HEK293 (cell line): ENCODE data around the gene TMEM151B.

ENCODE experiments used
- CTCF ChIA-PET: fragments of 350-600 bp; formaldehyde crosslinking; extraction: SDS; loops from one replicate; lab custom pipeline; 2021; ENCODE audit warnings: antibody characterized with exemption; lab: Yijun Ruan, JAX
- POLR2A ChIA-PET: fragments of 300-600 bp; formaldehyde crosslinking; extraction: SDS; loops from one replicate; lab custom pipeline; 2020; ENCODE audit warnings: antibody characterized with exemption, inconsistent platforms; lab: Yijun Ruan, JAX
- H3K27ac ChIP-seq: fragments of 200-500 bp; sonication (Bioruptor generic); 2 replicates; pipeline ENCODE4 v1.5.1; 2014; ENCODE audit warnings: low read depth, low read length, control low read depth, inconsistent platforms; ENCODE audit errors: extremely low read depth
- H3K36me3 ChIP-seq, 2 experiments: fragments of 200-500 bp in 1 of 2; sonication (Bioruptor generic) in 1 of 2; 1 replicate in 1 of 2; 2 replicates in 1 of 2; pipeline ENCODE4 v1.5.1; 2014 to 2017; ENCODE audit warnings: inconsistent platforms in 2 of 2, low read length in 2 of 2; ENCODE audit not compliant: control insufficient read depth in 2 of 2, insufficient read depth in 1 of 2
- H3K4me1 ChIP-seq: fragments of 200-500 bp; sonication (Bioruptor generic); 2 replicates; pipeline ENCODE4 v1.5.1; 2014; ENCODE audit warnings: mild to moderate bottlenecking, low read length, inconsistent platforms; ENCODE audit not compliant: control insufficient read depth, insufficient read depth
- H3K4me3 ChIP-seq: 2 replicates; pipeline ENCODE4 v1.5.1; 2011; ENCODE audit warnings: low read depth, mild to moderate bottlenecking, control low read depth, low read length, moderate library complexity
- H3K9me3 ChIP-seq: fragments of 200-500 bp; sonication (Bioruptor generic); 2 replicates; pipeline ENCODE4 v1.5.1; 2014; ENCODE audit warnings: low read depth, low read length, inconsistent platforms; ENCODE audit not compliant: control insufficient read depth, insufficient read depth
- BCL11A ChIP-seq: fragments of 450-650 bp; formaldehyde crosslinking; IDR thresholded peaks from 2 replicates; pipeline ENCODE4 v1.5.1; 2016; ENCODE audit warnings: low read depth, missing biosample characterization, missing genetic modification characterization
- GFI1B ChIP-seq: fragments of 450-650 bp; formaldehyde crosslinking; IDR thresholded peaks from 2 replicates; pipeline ENCODE4 v1.5.1; 2016; ENCODE audit warnings: missing biosample characterization, missing genetic modification characterization
- GLI4 ChIP-seq: fragments of 450-650 bp; formaldehyde crosslinking; IDR thresholded peaks from 2 replicates; pipeline ENCODE4 v1.5.1; 2016; ENCODE audit warnings: missing biosample characterization, missing genetic modification characterization
- KLF10 ChIP-seq: fragments of 450-650 bp; IDR thresholded peaks from 2 replicates; pipeline ENCODE4 v1.5.1; 2018; ENCODE audit warnings: missing biosample characterization, mild to moderate bottlenecking, missing genetic modification characterization
- MEIS1 ChIP-seq: sonication (generic); formaldehyde crosslinking; IDR thresholded peaks from 2 replicates; pipeline ENCODE4 v1.8.1; 2022; ENCODE audit warnings: missing genetic modification reagents, mild to moderate bottlenecking, borderline replicate concordance
- RBAK ChIP-seq: fragments of 450-650 bp; formaldehyde crosslinking; IDR thresholded peaks from 2 replicates; pipeline ENCODE4 v1.5.1; 2016; ENCODE audit warnings: missing biosample characterization, missing genetic modification characterization
- SCRT1 ChIP-seq: fragments of 450-650 bp; formaldehyde crosslinking; IDR thresholded peaks from 2 replicates; pipeline ENCODE4 v1.5.1; 2016; ENCODE audit warnings: missing biosample characterization, missing genetic modification characterization, borderline replicate concordance
- SP2 ChIP-seq: fragments of 450-650 bp; formaldehyde crosslinking; IDR thresholded peaks from 2 replicates; pipeline ENCODE4 v1.5.1; 2016; ENCODE audit warnings: missing biosample characterization, missing genetic modification characterization
- SP7 ChIP-seq: fragments of 450-650 bp; formaldehyde crosslinking; IDR thresholded peaks from 2 replicates; pipeline ENCODE4 v1.5.1; 2016; ENCODE audit warnings: missing biosample characterization, missing genetic modification characterization
- YY1 ChIP-seq: fragments of 450-650 bp; formaldehyde crosslinking; IDR thresholded peaks from 2 replicates; pipeline ENCODE4 v1.5.1; 2018; ENCODE audit warnings: missing biosample characterization, missing genetic modification characterization
- ZBTB20 ChIP-seq: fragments of 450-650 bp; formaldehyde crosslinking; IDR thresholded peaks from 2 replicates; pipeline ENCODE4 v1.5.1; 2016; ENCODE audit warnings: missing biosample characterization, missing genetic modification characterization
- ZFP69B ChIP-seq: fragments of 450-650 bp; formaldehyde crosslinking; IDR thresholded peaks from 2 replicates; pipeline ENCODE4 v1.5.1; 2016; ENCODE audit warnings: missing biosample characterization, missing genetic modification characterization
- ZNF223 ChIP-seq: fragments of 450-650 bp; formaldehyde crosslinking; IDR thresholded peaks from 2 replicates; pipeline ENCODE4 v1.5.1; 2016; ENCODE audit warnings: missing biosample characterization, missing genetic modification characterization
- ZNF248 ChIP-seq: fragments of 450-650 bp; formaldehyde crosslinking; IDR thresholded peaks from 2 replicates; pipeline ENCODE4 v1.5.1; 2017; ENCODE audit warnings: missing biosample characterization, missing genetic modification characterization
- ZNF366 ChIP-seq: fragments of 450-650 bp; formaldehyde crosslinking; conservative IDR thresholded peaks from 2 replicates; pipeline ENCODE4 v1.5.1; 2016; ENCODE audit warnings: missing biosample characterization, missing genetic modification characterization
- ZNF510 ChIP-seq: fragments of 450-650 bp; formaldehyde crosslinking; IDR thresholded peaks from 2 replicates; pipeline ENCODE4 v1.5.1; 2018; ENCODE audit warnings: mild to moderate bottlenecking, missing genetic modification characterization, missing biosample characterization; ENCODE audit not compliant: insufficient replicate concordance
- ZNF521 ChIP-seq: fragments of 450-650 bp; formaldehyde crosslinking; IDR thresholded peaks from 2 replicates; pipeline ENCODE4 v1.5.1; 2017; ENCODE audit warnings: missing biosample characterization, mild to moderate bottlenecking, missing genetic modification characterization
- ZNF561 ChIP-seq: fragments of 450-650 bp; IDR thresholded peaks from 2 replicates; pipeline ENCODE4 v1.5.1; 2018; ENCODE audit warnings: missing biosample characterization, missing genetic modification characterization, borderline replicate concordance
- ZNF629 ChIP-seq: fragments of 450-650 bp; formaldehyde crosslinking; IDR thresholded peaks from 2 replicates; pipeline ENCODE4 v1.5.1; 2017; ENCODE audit warnings: missing biosample characterization, missing genetic modification characterization
- ZNF664 ChIP-seq: fragments of 450-650 bp; formaldehyde crosslinking; IDR thresholded peaks from 2 replicates; pipeline ENCODE4 v1.5.1; 2016; ENCODE audit warnings: missing biosample characterization, missing genetic modification characterization
- ZNF670 ChIP-seq: fragments of 450-650 bp; formaldehyde crosslinking; IDR thresholded peaks from 2 replicates; pipeline ENCODE4 v1.5.1; 2016; ENCODE audit warnings: missing biosample characterization, missing genetic modification characterization, low read depth
- ZNF747 ChIP-seq: fragments of 450-650 bp; formaldehyde crosslinking; IDR thresholded peaks from 2 replicates; pipeline ENCODE4 v1.5.1; 2016; ENCODE audit warnings: missing biosample characterization, missing genetic modification characterization
- TF ChIP-seq, protein P1 (sequence below): fragments of 450-650 bp; formaldehyde crosslinking; IDR thresholded peaks from 2 replicates; pipeline ENCODE4 v1.5.1; 2016; ENCODE audit warnings: missing biosample characterization, missing genetic modification characterization
- TF ChIP-seq, protein P2 (sequence below): fragments of 450-650 bp; formaldehyde crosslinking; IDR thresholded peaks from 2 replicates; pipeline ENCODE4; 2016; ENCODE audit warnings: missing biosample characterization, missing genetic modification characterization
- TF ChIP-seq, protein P3 (sequence below): fragments of 450-650 bp; formaldehyde crosslinking; IDR thresholded peaks from 2 replicates; pipeline ENCODE4 v1.5.1; 2016; ENCODE audit warnings: missing biosample characterization, missing genetic modification characterization
- TF ChIP-seq, protein P4 (sequence below): fragments of 450-650 bp; formaldehyde crosslinking; IDR thresholded peaks from 2 replicates; pipeline ENCODE4 v1.5.1; 2017; ENCODE audit warnings: missing biosample characterization, missing genetic modification characterization
- TF ChIP-seq, protein P5 (sequence below): fragments of 450-650 bp; formaldehyde crosslinking; IDR thresholded peaks from 2 replicates; pipeline ENCODE4 v1.5.1; 2017; ENCODE audit warnings: missing biosample characterization, missing genetic modification characterization

The TMEM151B gene

DNA sequence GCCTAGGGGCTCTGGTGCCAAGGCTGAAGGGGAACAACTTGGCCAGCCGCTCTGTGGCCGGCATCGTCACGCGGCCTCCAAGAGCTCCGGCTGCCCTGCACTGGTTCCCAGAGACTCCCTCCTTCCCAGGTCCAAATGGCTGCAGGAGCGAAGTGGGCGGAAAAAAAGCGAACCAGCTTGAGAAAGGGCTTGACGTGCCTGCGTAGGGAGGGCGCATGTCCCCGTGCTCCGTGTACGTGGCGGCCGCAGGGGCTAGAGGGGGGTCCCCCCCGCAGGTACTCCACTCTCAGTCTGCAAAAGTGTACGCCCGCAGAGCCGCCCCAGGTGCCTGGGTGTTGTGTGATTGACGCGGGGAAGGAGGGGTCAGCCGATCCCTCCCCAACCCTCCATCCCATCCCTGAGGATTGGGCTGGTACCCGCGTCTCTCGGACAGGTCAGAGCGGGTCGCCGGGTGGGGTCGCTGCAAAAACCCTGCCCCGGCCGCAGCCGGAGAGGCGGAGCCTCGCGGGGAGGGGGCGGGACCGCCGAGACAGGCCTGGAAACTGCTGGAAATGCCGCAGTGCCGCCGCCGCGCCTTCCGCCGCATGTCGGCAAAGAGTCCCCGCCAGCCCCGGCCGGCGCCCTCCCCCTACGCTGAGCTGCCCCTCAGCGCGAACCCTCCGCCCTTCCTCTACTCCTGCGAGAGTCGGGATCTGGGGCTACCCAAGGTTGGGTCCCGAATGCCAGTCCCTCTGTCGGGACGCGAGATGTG, 24.2 kb upstream of the TMEM151B start (continued):
- TF ChIP-seq ZNF670 (no peak), ZNF561 (tag by site-specific recombination) (0 out of 2 replicates have a peak, but pooled peaks have one; percentile 26), MEIS1 (no peak), ZNF747 (tag by site-specific recombination) (no peak), ZNF521 (no peak), SCRT1 (no peak), ZNF248 (tag by site-specific recombination) (no peak)
- TF ChIP-seq, protein P1, sequence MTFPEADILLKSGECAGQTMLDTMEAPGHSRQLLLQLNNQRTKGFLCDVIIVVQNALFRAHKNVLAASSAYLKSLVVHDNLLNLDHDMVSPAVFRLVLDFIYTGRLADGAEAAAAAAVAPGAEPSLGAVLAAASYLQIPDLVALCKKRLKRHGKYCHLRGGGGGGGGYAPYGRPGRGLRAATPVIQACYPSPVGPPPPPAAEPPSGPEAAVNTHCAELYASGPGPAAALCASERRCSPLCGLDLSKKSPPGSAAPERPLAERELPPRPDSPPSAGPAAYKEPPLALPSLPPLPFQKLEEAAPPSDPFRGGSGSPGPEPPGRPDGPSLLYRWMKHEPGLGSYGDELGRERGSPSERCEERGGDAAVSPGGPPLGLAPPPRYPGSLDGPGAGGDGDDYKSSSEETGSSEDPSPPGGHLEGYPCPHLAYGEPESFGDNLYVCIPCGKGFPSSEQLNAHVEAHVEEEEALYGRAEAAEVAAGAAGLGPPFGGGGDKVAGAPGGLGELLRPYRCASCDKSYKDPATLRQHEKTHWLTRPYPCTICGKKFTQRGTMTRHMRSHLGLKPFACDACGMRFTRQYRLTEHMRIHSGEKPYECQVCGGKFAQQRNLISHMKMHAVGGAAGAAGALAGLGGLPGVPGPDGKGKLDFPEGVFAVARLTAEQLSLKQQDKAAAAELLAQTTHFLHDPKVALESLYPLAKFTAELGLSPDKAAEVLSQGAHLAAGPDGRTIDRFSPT (tag by site-specific recombination): no peak

DNA sequence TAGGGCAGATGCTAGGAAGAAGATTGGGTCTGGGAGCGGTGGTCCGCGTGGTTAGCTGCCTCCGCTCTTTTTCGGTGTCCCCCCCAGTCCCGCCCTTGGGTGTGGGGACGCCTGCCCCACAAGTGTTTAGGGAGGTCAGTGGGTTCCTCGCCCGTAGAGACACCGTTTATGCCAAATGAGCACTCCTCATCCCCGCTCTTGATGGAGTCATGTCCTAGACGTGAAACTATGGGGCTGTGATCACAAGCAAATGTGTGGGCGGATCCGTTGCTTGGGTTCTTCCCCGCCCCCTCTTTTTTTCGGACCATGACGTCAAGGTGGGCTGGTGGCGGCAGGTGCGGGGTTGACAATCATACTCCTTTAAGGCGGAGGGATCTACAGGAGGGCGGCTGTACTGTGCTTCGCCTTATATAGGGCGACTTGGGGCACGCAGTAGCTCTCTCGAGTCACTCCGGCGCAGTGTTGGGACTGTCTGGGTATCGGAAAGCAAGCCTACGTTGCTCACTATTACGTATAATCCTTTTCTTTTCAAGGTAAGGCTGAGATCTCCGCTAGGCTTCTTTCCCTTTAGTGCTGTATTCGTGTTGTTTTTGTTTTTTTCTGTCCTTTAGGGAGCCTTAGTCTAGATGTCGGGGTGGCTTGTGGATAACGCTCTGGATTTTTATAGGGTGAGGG, 23.4 kb upstream of the TMEM151B start, which contains the start of gene HSP90AB1:
Gene HSP90AB1 (plus strand): TSS at position 439 of the 675 bp plus-strand sequence. CDS start 1,529 bp downstream, outside the sequence.
- H3K27ac ChIP-seq: peak within 1 kb of the TSS; percentile 71
- H3K4me1 ChIP-seq: no peaks in the 10 kb centered on the region
- ChIA-PET CTCF (interaction anchor here (0.7 to 5.6 kb wide), 13 partner anchors 10 to 544 kb away, joined by 3 to 70 read pairs (median 4); partner anchors contain the start of genes SLC29A1 and SLC35B2), POLR2A (interaction anchor here (0.5 to 5.1 kb wide), 58 partner anchors 8 to 1187 kb away, joined by 3 to 131 read pairs (median 4); partner anchors contain the start of genes AARS2, CDC5L, GTPBP2 and KLC4)
- peak within 1 kb of the TSS; percentile 66 for H3K4me3 ChIP-seq
- peaks cover 19 to 43% of the 10 kb centered on the region in 2 experiments for H3K36me3 ChIP-seq
- no peaks in the 10 kb centered on the region for H3K9me3 ChIP-seq
- TF ChIP-seq, protein P2, sequence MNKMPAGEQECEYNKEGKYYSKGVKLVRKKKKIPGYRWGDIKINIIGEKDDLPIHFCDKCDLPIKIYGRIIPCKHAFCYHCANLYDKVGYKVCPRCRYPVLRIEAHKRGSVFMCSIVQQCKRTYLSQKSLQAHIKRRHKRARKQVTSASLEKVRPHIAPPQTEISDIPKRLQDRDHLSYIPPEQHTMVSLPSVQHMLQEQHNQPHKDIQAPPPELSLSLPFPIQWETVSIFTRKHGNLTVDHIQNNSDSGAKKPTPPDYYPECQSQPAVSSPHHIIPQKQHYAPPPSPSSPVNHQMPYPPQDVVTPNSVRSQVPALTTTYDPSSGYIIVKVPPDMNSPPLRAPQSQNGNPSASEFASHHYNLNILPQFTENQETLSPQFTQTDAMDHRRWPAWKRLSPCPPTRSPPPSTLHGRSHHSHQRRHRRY (tag by site-specific recombination): peak; percentile 83; the same call in 1 of the 2 replicates
- TF ChIP-seq YY1 (peak; percentile 65), ZNF664 (peak; percentile 24; the same call in 1 of the 2 replicates), ZNF629 (tag by site-specific recombination) (peak; percentile 97), SP2 (tag by site-specific recombination) (peak; percentile 70), ZNF223 (tag by site-specific recombination) (no peak), GLI4 (peak; percentile 63; the same call in 1 of the 2 replicates), ZBTB20 (tag by site-specific recombination) (peak; percentile 31; the same call in 1 of the 2 replicates), GFI1B (tag by site-specific recombination) (no peak), RBAK (tag by site-specific recombination) (0 out of 2 replicates have a peak, but pooled peaks have one; percentile 11), BCL11A (tag by site-specific recombination) (peak; percentile 30; the same call in 1 of the 2 replicates), ZFP69B (tag by site-specific recombination) (peak; percentile 100), ZNF510 (tag by site-specific recombination) (no peak), KLF10 (tag by site-specific recombination) (peak; percentile 29; the same call in 1 of the 2 replicates), SP7 (tag by site-specific recombination) (peak; percentile 86; the same call in 1 of the 2 replicates), ZNF561 (tag by site-specific recombination) (no peak), ZNF366 (tag by site-specific recombination) (0 out of 2 replicates have a peak, but pooled peaks have one; percentile 7)
- TF ChIP-seq, protein P3, sequence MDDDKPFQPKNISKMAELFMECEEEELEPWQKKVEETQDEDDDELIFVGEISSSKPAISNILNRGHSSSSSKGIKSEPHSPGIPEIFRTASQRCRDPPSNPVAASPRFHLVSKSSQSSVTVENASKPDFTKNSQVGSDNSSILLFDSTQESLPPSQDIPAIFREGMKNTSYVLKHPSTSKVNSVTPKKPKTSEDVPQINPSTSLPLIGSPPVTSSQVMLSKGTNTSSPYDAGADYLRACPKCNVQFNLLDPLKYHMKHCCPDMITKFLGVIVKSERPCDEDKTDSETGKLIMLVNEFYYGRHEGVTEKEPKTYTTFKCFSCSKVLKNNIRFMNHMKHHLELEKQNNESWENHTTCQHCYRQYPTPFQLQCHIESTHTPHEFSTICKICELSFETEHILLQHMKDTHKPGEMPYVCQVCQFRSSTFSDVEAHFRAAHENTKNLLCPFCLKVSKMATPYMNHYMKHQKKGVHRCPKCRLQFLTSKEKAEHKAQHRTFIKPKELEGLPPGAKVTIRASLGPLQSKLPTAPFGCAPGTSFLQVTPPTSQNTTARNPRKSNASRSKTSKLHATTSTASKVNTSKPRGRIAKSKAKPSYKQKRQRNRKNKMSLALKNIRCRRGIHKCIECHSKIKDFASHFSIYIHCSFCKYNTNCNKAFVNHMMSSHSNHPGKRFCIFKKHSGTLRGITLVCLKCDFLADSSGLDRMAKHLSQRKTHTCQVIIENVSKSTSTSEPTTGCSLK (tag by site-specific recombination): no peak
- TF ChIP-seq, protein P4, sequence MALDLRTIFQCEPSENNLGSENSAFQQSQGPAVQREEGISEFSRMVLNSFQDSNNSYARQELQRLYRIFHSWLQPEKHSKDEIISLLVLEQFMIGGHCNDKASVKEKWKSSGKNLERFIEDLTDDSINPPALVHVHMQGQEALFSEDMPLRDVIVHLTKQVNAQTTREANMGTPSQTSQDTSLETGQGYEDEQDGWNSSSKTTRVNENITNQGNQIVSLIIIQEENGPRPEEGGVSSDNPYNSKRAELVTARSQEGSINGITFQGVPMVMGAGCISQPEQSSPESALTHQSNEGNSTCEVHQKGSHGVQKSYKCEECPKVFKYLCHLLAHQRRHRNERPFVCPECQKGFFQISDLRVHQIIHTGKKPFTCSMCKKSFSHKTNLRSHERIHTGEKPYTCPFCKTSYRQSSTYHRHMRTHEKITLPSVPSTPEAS (tag by site-specific recombination): peak; percentile 48; the same call in 1 of the 2 replicates
- TF ChIP-seq, protein P5, sequence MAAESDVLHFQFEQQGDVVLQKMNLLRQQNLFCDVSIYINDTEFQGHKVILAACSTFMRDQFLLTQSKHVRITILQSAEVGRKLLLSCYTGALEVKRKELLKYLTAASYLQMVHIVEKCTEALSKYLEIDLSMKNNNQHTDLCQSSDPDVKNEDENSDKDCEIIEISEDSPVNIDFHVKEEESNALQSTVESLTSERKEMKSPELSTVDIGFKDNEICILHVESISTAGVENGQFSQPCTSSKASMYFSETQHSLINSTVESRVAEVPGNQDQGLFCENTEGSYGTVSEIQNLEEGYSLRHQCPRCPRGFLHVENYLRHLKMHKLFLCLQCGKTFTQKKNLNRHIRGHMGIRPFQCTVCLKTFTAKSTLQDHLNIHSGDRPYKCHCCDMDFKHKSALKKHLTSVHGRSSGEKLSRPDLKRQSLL (tag by site-specific recombination): no peak
